Gastrocnemius medialis (tissue), 4 donors: Measurements from ENCODE around the gene STX10.
"Not testable (repeated sequence)": the region's sequence is repeated elsewhere in the genome, so short reads cannot be mapped to it uniquely, and the experiment has no call there.

Source experiments
- CTCF ChIP-seq, 5 experiments: fragments of 450-650 bp in 3 of 5; fragments of 200-600 bp in 2 of 5; sonication (generic) in 2 of 5; IDR thresholded peaks in 4 of 5; conservative IDR thresholded peaks in 1 of 5; 1 replicate in 4 of 5; 2 replicates in 1 of 5; pipeline ENCODE4 v1.5.1; 2016 to 2019; ENCODE audit warnings: antibody characterized with exemption in 5 of 5, mild to moderate bottlenecking in 3 of 5, moderate library complexity in 3 of 5
- POLR2A ChIP-seq, 2 donors: fragments of 450-650 bp; IDR thresholded peaks; one replicate each; pipeline ENCODE4 v1.6.1; 2017; ENCODE audit warnings: antibody characterized with exemption in 2 of 2, mild to moderate bottlenecking in 2 of 2, moderate library complexity in 2 of 2

GRCh38 chr19:13186688-13187087, 36.5 kb upstream of the STX10 start:
- TF ChIP-seq CTCF (IDR thresholded peaks at IDR 0.05 in 4 of 5, conservative IDR thresholded peaks at IDR 0.05 in 1 of 5); POLR2A (IDR thresholded peaks at IDR 0.05): not testable (repeated sequence)
